Measurements from ENCODE around the gene CAPZB.

DNA sequence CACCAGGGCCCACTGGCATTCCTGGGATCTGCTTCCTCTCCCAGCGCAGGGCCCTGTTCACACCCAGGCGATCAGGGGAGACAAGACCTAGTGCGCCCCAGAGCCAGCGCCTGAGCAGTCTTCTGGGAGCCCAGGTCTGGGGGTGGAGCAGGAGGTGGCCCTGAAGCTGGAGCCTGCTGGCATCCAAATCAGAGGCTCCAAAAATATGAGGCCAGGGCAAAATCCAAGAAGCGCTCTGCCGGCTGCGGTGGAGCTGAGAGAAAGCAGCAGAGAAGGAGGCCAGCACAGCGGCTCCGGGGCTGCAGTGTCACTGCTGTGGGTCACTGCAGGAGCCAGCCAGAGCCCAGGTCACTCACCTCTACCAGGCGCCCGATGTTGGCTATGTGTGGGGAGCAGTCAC, 140.5 kb downstream of the CAPZB start:
- TF ChIP-seq, protein P1, sequence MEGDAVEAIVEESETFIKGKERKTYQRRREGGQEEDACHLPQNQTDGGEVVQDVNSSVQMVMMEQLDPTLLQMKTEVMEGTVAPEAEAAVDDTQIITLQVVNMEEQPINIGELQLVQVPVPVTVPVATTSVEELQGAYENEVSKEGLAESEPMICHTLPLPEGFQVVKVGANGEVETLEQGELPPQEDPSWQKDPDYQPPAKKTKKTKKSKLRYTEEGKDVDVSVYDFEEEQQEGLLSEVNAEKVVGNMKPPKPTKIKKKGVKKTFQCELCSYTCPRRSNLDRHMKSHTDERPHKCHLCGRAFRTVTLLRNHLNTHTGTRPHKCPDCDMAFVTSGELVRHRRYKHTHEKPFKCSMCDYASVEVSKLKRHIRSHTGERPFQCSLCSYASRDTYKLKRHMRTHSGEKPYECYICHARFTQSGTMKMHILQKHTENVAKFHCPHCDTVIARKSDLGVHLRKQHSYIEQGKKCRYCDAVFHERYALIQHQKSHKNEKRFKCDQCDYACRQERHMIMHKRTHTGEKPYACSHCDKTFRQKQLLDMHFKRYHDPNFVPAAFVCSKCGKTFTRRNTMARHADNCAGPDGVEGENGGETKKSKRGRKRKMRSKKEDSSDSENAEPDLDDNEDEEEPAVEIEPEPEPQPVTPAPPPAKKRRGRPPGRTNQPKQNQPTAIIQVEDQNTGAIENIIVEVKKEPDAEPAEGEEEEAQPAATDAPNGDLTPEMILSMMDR (IDR thresholded peaks at IDR 0.05), result no peak
- no peak for TF ChIP-seq POLR2A (IDR thresholded peaks at IDR 0.05)

Data from lower leg skin (tissue), 3 donors.